Kidney epithelial cell (primary cell): ENCODE data around the gene FASTK. TPM values are rescaled to one million over a fixed set of nuclear protein-coding genes. Genes with fewer than 3 reads are reported as not detected.

Experiments used
- DNase-seq: peaks from one replicate; pipeline ENCODE4 v3.0.0-alpha.2; 2010; ENCODE audit warnings: low read depth
- H3K27me3 ChIP-seq: 2 replicates; pipeline ENCODE4 v1.6.0; 2011; ENCODE audit warnings: low read length; ENCODE audit not compliant: control insufficient read depth, insufficient read depth
- H3K36me3 ChIP-seq: 2 replicates; pipeline ENCODE4 v1.5.1; 2011; ENCODE audit warnings: low read length; ENCODE audit not compliant: control insufficient read depth, insufficient read depth
- H3K4me3 ChIP-seq: 2 replicates; pipeline ENCODE4 v1.5.1; 2011; ENCODE audit warnings: low read depth, mild to moderate bottlenecking, control low read depth, low read length
- CTCF ChIP-seq: IDR thresholded peaks from 2 replicates; pipeline ENCODE4 v1.5.1; 2011; ENCODE audit warnings: mild to moderate bottlenecking, moderate library complexity, low read length, control low read depth, inconsistent platforms; ENCODE audit not compliant: insufficient read depth, poor library complexity, severe bottlenecking
- total RNA-seq: library from RNA; depleted of rRNA; stranded (reverse); fragments of >200 nt; gene quantifications from 2 replicates; pipeline ENCODE4 v1.2.3, GENCODE V29; 2015

Gene FASTK
- total RNA-seq, 1 donor from 2014 or later = 71.7 TPM

- no peak for TF ChIP-seq CTCF
- Histone ChIP-seq H3K36me3 (peaks cover 2% of the 10 kb centered on the region), H3K4me3 (no peak overlapping the region), H3K27me3 (no peaks in the 10 kb centered on the region)
- no peak for DNase-seq
These were observed 5.0 kb downstream of the FASTK start for GRCh38 chr7:151075662-151075971.

- DNase-seq = no peak
- Histone ChIP-seq H3K27me3 (no peaks in the 10 kb centered on the region), H3K36me3 (peaks cover 2% of the 10 kb centered on the region), H3K4me3 (no peak overlapping the region)
- TF ChIP-seq CTCF = no peak
These were observed 5.6 kb downstream of the FASTK start for GRCh38 chr7:151074817-151075661.

- no peak overlapping the region for H3K4me3 ChIP-seq
- TF ChIP-seq CTCF = no peak
- H3K36me3 ChIP-seq = peaks cover 4% of the 10 kb centered on the region
- DNase-seq = no peak
- H3K27me3 ChIP-seq = no peaks in the 10 kb centered on the region
These were observed 6.6 kb downstream of the FASTK start for GRCh38 chr7:151073990-151074389.

- H3K36me3 ChIP-seq = peaks cover 3% of the 10 kb centered on the region
- H3K4me3 ChIP-seq = no peak overlapping the region
- TF ChIP-seq CTCF = no peak
- no peaks in the 10 kb centered on the region for H3K27me3 ChIP-seq
- DNase-seq = no peak
These were observed 9.4 kb downstream of the FASTK start for GRCh38 chr7:151071032-151071866.

GRCh38 chr7:151070574-151070960 is 10.0 kb downstream of the FASTK start:
- Histone ChIP-seq H3K36me3 (peaks cover 4% of the 10 kb centered on the region), H3K4me3 (no peak overlapping the region)

More at GRCh38 chr7:151070574-151070960, 10.0 kb downstream of the FASTK start:
- no peak for DNase-seq
- TF ChIP-seq CTCF = no peak
- H3K27me3 ChIP-seq = no peaks in the 10 kb centered on the region
